Putamen (tissue), 1 donor: Measurements from ENCODE around the gene CLECL1.
"Not testable (repeated sequence)": the region's sequence is repeated elsewhere in the genome, so short reads cannot be mapped to it uniquely, and the experiment has no call there.

Experiments used
- DNase-seq: peaks from one replicate; pipeline ENCODE4 v3.0.0-alpha.2; 2016; ENCODE audit warnings: low spot score

The CLECL1 gene

GRCh38 chr12:9694241-9694640 is 38.7 kb downstream of the CLECL1 start:
- peak; percentile 52 for DNase-seq

DNA sequence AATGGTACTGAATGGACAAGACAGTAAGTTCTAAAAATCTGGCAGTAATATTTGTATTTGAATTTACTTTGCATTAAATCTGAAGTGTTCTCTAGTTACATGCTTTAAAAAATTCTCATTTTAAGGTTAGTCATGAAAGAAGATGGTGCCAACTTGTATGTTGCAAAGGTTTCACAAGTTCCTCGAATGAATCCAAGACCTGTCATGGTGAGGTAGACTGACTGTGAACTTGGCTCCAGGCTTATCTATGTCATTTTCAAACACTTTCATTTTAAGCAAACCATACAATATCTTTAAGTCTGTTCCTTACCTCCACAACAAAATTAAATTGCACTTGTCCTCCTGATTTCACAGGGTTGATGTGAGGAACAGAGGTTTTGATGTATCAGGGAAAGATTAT is 40.0 kb downstream of the CLECL1 start:
- DNase-seq: no peak

DNA sequence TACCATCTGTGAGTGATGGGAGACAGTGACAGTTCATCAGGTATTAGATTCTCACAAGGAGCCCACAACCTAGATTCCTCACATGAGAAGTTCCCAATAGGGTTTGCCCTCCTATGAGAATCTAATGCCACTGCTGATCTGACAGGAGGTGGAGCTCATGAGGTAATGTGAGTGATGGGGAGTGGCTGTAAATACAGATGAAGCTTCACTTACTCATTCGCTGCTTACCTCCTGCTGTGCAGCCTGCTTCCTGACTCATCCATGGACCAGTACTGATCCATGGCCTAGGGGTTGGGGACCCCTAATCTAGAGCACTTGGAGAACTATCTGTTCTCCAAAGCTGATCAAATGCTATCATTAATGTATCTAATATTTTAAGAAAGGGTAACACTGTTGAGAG is 45.7 kb downstream of the CLECL1 start:
- no peak for DNase-seq

- DNase-seq: no peak
Observed at GRCh38 chr12:9685915-9686314, 47.0 kb downstream of the CLECL1 start.

- not testable (repeated sequence) for DNase-seq
Observed at GRCh38 chr12:9685366-9685765, 47.5 kb downstream of the CLECL1 start.

- not testable (repeated sequence) for DNase-seq
Observed at GRCh38 chr12:9682949-9683348, 49.9 kb downstream of the CLECL1 start.

DNA sequence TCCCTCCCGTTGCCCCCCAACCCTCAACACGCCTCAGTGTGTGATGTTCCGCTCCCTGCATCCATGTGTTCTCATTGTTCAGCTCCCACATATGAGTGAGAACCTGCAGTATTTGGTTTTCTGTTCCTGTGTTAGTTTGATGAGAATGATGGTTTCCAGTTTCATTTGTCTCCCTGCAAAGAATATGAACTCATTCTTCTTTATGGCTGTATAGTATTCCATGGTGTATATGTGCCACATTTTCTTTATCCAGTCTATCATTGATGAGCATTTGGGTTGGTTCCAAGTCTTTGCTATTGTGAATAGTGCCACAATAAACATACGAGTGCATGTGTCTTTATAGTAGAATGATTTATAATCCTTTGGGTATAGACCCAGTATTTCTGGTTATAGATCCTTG is 50.4 kb downstream of the CLECL1 start:
- not testable (repeated sequence) for DNase-seq

GRCh38 chr12:9674226-9674590 is 58.7 kb downstream of the CLECL1 start:
- DNase-seq: no peak

DNA sequence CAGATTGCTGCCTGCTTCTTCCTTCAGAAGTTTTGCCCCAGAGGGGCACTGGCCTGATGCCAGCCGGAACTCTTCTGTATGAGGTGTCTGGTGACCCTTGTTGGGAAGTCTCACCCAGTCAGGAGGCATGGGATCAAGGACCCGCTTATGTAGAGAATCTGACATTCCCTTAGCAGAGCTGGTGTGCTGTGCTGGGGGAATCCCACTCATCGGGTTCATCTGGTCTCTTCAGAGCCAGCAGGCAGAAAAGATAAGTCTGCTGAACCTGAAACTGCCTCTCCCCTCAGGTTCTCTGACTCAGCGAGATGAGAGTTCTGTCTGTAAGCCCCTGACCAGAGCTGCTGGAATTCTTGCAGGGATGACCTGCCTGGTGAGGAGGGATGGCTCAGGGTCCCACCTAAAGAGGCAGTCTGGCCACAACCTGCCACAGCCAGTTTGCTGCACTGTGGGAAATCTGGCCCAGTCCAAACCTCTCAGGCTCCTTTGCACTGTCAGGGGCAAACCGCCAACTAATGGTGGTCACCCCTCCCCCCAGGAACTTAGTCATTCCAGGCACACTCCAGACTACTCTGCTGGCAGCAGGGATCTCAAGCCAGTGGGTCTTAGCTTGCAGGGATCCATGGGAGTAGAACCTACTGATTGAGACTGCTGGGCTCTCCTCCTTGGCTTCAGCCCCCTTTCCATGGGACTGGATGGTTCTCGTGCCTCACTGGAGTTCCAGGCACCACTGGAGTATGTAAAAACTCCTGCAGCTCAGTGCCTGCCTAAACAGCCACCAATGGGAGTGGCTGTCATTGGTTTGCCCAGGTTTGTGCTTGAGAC is 59.3 kb downstream of the CLECL1 start:
- DNase-seq: no peak
